Measurements from ENCODE around the gene MTMR1. TPM values are rescaled to one million over a fixed set of nuclear protein-coding genes. Genes with fewer than 3 reads are reported as not detected.

Gene MTMR1
- total and polyA plus RNA-seq, 2 donors from 2014 or later: 6.2 to 24.5 TPM

DNA sequence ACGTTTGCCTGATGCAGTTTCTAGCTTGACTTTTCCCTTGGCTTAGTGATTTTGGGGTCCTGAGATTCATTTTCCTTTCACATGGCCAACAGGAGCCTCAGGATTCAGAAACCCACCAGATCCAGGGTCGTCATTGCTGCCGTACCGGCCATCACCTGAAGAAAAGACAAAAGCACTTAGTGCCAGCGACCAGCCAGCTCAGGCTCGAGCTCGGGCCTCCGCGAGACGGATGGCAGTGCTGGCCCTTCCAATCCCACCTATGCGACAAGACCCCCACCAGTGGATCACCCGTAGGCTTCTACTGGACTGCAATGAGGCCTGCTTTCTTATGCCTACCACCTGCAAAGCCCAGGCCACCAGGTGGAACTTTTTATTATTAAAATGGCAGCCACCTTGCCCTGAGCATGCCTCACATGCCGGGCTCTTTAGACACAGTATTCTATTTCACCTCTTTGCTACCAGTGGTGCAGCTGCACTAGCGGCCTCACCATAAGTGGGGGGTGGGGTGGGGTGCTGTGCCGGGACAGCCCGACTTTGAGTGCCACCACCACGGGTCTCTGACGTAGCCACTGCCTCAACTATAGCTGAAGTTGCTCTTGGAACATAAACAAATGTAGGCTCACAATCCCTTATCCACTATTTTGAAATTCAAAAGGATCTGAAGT, 84.3 kb downstream of the MTMR1 start:
- Histone ChIP-seq H3K9ac (ENCODE audit: low read length in 3 of 3) (no peak overlapping the region), H3K9me3 (ENCODE audit: control insufficient read depth in 2 of 3, insufficient read depth in 1 of 3, low read length in 3 of 3) (no peaks in the 10 kb centered on the region), H3K4me3 (ENCODE audit: low read length in 3 of 3) (no peak overlapping the region), H3K4me1 (ENCODE audit: control insufficient read depth in 2 of 3, insufficient read depth in 2 of 3, low read depth in 1 of 3, low read length in 3 of 3) (no peaks in the 10 kb centered on the region), H3K36me3 (ENCODE audit: control insufficient read depth in 2 of 3, insufficient read depth in 3 of 3, low read length in 3 of 3) (no peaks in the 10 kb centered on the region), H3K27me3 (ENCODE audit: control insufficient read depth, insufficient read depth, low read length) (no peaks in the 10 kb centered on the region), H3K27ac (ENCODE audit: low read depth in 2 of 2, low read length in 2 of 2) (no peak overlapping the region)
- FAIRE-seq (no peak), DNase-seq (no peak)
- intact Hi-C loops (cut with DNase I): no loop called here
- TF ChIP-seq, protein P1, sequence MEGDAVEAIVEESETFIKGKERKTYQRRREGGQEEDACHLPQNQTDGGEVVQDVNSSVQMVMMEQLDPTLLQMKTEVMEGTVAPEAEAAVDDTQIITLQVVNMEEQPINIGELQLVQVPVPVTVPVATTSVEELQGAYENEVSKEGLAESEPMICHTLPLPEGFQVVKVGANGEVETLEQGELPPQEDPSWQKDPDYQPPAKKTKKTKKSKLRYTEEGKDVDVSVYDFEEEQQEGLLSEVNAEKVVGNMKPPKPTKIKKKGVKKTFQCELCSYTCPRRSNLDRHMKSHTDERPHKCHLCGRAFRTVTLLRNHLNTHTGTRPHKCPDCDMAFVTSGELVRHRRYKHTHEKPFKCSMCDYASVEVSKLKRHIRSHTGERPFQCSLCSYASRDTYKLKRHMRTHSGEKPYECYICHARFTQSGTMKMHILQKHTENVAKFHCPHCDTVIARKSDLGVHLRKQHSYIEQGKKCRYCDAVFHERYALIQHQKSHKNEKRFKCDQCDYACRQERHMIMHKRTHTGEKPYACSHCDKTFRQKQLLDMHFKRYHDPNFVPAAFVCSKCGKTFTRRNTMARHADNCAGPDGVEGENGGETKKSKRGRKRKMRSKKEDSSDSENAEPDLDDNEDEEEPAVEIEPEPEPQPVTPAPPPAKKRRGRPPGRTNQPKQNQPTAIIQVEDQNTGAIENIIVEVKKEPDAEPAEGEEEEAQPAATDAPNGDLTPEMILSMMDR (IDR thresholded peaks at IDR 0.05; ENCODE audit: borderline replicate concordance, extremely low read depth, insufficient read depth): no peak

GRCh38 chrX:150779385-150779784, 86.2 kb downstream of the MTMR1 start:
- H3K27me3 ChIP-seq (ENCODE audit: control insufficient read depth, insufficient read depth, low read length): no peaks in the 10 kb centered on the region
- no peak overlapping the region for H3K9ac ChIP-seq (ENCODE audit: low read length in 3 of 3)
- TF ChIP-seq, protein P1 (IDR thresholded peaks at IDR 0.05; ENCODE audit: borderline replicate concordance, extremely low read depth, insufficient read depth): no peak
- intact Hi-C loops (cut with DNase I): no loop called here
- FAIRE-seq (no peak), DNase-seq (no peak)
- no peaks in the 10 kb centered on the region for H3K36me3 ChIP-seq (ENCODE audit: control insufficient read depth in 2 of 3, insufficient read depth in 3 of 3, low read length in 3 of 3)
- H3K4me1 ChIP-seq (ENCODE audit: control insufficient read depth in 2 of 3, insufficient read depth in 2 of 3, low read depth in 1 of 3, low read length in 3 of 3): no peaks in the 10 kb centered on the region
- no peaks in the 10 kb centered on the region for H3K9me3 ChIP-seq (ENCODE audit: control insufficient read depth in 2 of 3, insufficient read depth in 1 of 3, low read length in 3 of 3)
- H3K27ac ChIP-seq (ENCODE audit: low read depth in 2 of 2, low read length in 2 of 2): no peak overlapping the region
- no peak overlapping the region for H3K4me3 ChIP-seq (ENCODE audit: low read length in 3 of 3)

DNA sequence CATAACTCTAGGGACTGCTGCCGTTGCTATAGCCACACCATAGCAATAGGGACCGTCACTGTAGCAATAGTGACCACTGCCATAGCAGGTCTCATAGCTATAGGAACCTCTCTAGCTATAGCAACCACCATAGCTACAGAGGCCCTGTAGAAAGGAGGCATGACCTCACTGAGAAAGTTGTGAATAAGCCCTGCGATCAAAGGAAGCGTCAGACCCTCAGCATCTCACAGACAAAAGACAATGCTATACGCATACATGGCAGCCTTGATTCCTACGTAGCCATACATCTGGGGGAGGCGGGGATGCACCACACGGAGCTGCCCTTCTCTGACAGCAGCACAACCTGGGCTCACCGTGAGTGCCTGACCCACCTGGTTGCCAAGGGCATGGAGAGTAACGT, 88.5 kb downstream of the MTMR1 start:
- Histone ChIP-seq H3K4me3 (ENCODE audit: low read length in 3 of 3) (no peak overlapping the region), H3K9me3 (ENCODE audit: control insufficient read depth in 2 of 3, insufficient read depth in 1 of 3, low read length in 3 of 3) (no peaks in the 10 kb centered on the region), H3K27ac (ENCODE audit: low read depth in 2 of 2, low read length in 2 of 2) (no peak overlapping the region), H3K9ac (ENCODE audit: low read length in 3 of 3) (no peak overlapping the region), H3K36me3 (ENCODE audit: control insufficient read depth in 2 of 3, insufficient read depth in 3 of 3, low read length in 3 of 3) (no peaks in the 10 kb centered on the region), H3K4me1 (ENCODE audit: control insufficient read depth in 2 of 3, insufficient read depth in 2 of 3, low read depth in 1 of 3, low read length in 3 of 3) (no peaks in the 10 kb centered on the region), H3K27me3 (ENCODE audit: control insufficient read depth, insufficient read depth, low read length) (no peaks in the 10 kb centered on the region)
- FAIRE-seq (no peak), DNase-seq (no peak)
- TF ChIP-seq, protein P1 (IDR thresholded peaks at IDR 0.05; ENCODE audit: borderline replicate concordance, extremely low read depth, insufficient read depth): no peak
- intact Hi-C loops (cut with DNase I): no loop called here

GRCh38 chrX:150790021-150790420, 96.8 kb downstream of the MTMR1 start:
- H3K4me3 ChIP-seq (ENCODE audit: low read length in 3 of 3): no peak overlapping the region
- no peak for FAIRE-seq
- no peak overlapping the region for H3K9ac ChIP-seq (ENCODE audit: low read length in 3 of 3)
- H3K36me3 ChIP-seq (ENCODE audit: control insufficient read depth in 2 of 3, insufficient read depth in 3 of 3, low read length in 3 of 3): peaks cover 0 to 12% (median 3%) of the 10 kb centered on the region in 3 donors
- intact Hi-C loops (cut with DNase I): no loop called here
- H3K4me1 ChIP-seq (ENCODE audit: control insufficient read depth in 2 of 3, insufficient read depth in 2 of 3, low read depth in 1 of 3, low read length in 3 of 3): no peaks in the 10 kb centered on the region
- H3K9me3 ChIP-seq (ENCODE audit: control insufficient read depth in 2 of 3, insufficient read depth in 1 of 3, low read length in 3 of 3): peaks cover 0 to 1% (median 0%) of the 10 kb centered on the region in 3 donors
- no peak for DNase-seq
- no peak overlapping the region for H3K27ac ChIP-seq (ENCODE audit: low read depth in 2 of 2, low read length in 2 of 2)
- TF ChIP-seq, protein P1 (IDR thresholded peaks at IDR 0.05; ENCODE audit: borderline replicate concordance, extremely low read depth, insufficient read depth): no peak
- H3K27me3 ChIP-seq (ENCODE audit: control insufficient read depth, insufficient read depth, low read length): no peaks in the 10 kb centered on the region
